Prostate gland (tissue), 2 donors: ENCODE data around the gene MAGEE2. TPM values are rescaled to one million over a fixed set of nuclear protein-coding genes. Genes with fewer than 3 reads are reported as not detected.

Source experiments
- DNase-seq: peaks from one replicate; pipeline ENCODE4 v3.0.0-alpha.2; 2019; ENCODE audit warnings: low spot score
- H3K27ac ChIP-seq, 2 donors: fragments of 200-600 bp; sonication (generic); 2 replicates each; pipeline ENCODE4 v1.5.1; 2017 to 2019
- H3K27me3 ChIP-seq: fragments of 200-600 bp; sonication (generic); replicated peaks from 2 replicates; pipeline ENCODE4 v1.5.1; 2019; ENCODE audit not compliant: insufficient read depth
- H3K36me3 ChIP-seq, 2 donors: fragments of 200-600 bp; sonication (generic); 1 replicate in 1 of 2; 2 replicates in 1 of 2; pipeline versions ENCODE4 v1.5.1 to v1.8.1; 2017 to 2019
- H3K4me1 ChIP-seq: fragments of 200-600 bp; sonication (generic); replicated peaks from 2 replicates; pipeline ENCODE4 v1.5.1; 2019
- H3K4me3 ChIP-seq, 2 donors: fragments of 200-600 bp; sonication (generic); 2 replicates each; pipeline ENCODE4 v1.5.1; 2017 to 2019
- H3K9me3 ChIP-seq: fragments of 200-600 bp; sonication (generic); 2 replicates; pipeline ENCODE4 v1.5.1; 2017
- POLR2A ChIP-seq: fragments of 450-650 bp; IDR thresholded peaks from one replicate; pipeline ENCODE4 v1.6.1; 2016; ENCODE audit warnings: antibody characterized with exemption, mild to moderate bottlenecking
- POLR2AphosphoS5 ChIP-seq: sonication (generic); formaldehyde crosslinking; IDR thresholded peaks from one replicate; pipeline ENCODE4 v1.6.1; 2017; ENCODE audit warnings: antibody characterized with exemption
- WGBS: methylation state at CpG from one replicate; pipeline ENCODE4 v1.1.5; 2018; 5-methylcytosine and 5-hydroxymethylcytosine counted together
- intact Hi-C: fragments of 100-400 bp; cut with DNase I; formaldehyde crosslinking; loops from one replicate; pipeline ENCODE4 v1.14.2; 2022
- total RNA-seq, 2 donors: library from RNA; depleted of rRNA; stranded (reverse); fragments of >200 nt; gene quantifications; one replicate each; pipeline ENCODE4 v1.1.0, GENCODE V29; 2016
- TF ChIP-seq, protein P1 (sequence below), 4 experiments: fragments of 200-600 bp in 2 of 4; fragments of 450-650 bp in 2 of 4; sonication (generic) in 2 of 4; IDR thresholded peaks; 1 replicate in 3 of 4; 2 replicates in 1 of 4; pipeline ENCODE4 v1.5.1; 2016 to 2019; ENCODE audit warnings: antibody characterized with exemption in 4 of 4, mild to moderate bottlenecking in 2 of 4, moderate library complexity in 2 of 4

The MAGEE2 gene
- total RNA-seq, 2 donors from 2014 or later: 0.36 TPM; not detected in 1

DNA sequence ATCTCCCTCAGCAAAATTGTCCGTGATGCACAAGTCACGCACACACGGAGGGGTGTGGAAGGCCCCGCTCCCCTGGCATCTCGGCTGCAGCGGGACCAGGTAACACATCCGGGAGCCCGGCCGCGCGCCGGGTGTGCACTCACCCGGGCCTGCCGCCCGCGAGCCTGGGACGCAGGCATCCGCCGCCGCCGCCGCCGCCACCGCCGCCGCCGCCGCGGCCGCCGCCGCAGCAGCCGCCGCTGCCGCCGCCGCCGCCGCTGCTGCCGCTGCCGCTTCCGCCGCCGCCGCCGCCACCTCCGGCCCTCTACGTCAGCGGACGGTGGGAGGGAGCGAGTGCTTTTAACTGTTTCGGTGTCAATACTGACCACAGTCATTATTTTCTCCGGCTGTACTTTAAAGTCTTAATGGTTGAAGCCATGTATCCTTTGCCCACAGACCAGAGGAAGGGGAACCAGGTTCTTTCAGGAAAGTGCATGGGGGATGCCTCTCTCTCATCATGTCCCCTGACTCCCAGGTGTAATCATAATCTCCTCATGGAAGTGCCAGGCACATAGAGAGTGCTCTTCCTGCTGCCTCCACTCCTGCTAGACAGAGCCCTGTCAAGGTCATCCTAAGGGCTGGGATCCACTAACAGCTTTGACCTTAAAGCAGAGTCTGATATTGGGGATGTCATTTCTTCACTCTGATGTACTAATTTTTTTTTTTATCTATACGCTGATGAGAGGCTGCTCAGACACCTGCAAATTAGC, 38.0 kb downstream of the MAGEE2 start:
- intact Hi-C loops: no loop called here

More for the DNA sequence above, 38.0 kb downstream of the MAGEE2 start:
- TF ChIP-seq POLR2AphosphoS5: no peak
- TF ChIP-seq, protein P1, sequence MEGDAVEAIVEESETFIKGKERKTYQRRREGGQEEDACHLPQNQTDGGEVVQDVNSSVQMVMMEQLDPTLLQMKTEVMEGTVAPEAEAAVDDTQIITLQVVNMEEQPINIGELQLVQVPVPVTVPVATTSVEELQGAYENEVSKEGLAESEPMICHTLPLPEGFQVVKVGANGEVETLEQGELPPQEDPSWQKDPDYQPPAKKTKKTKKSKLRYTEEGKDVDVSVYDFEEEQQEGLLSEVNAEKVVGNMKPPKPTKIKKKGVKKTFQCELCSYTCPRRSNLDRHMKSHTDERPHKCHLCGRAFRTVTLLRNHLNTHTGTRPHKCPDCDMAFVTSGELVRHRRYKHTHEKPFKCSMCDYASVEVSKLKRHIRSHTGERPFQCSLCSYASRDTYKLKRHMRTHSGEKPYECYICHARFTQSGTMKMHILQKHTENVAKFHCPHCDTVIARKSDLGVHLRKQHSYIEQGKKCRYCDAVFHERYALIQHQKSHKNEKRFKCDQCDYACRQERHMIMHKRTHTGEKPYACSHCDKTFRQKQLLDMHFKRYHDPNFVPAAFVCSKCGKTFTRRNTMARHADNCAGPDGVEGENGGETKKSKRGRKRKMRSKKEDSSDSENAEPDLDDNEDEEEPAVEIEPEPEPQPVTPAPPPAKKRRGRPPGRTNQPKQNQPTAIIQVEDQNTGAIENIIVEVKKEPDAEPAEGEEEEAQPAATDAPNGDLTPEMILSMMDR (IDR thresholded peaks at IDR 0.05): no peak
- no peak for TF ChIP-seq POLR2A
- Histone ChIP-seq H3K4me1 (no peaks in the 10 kb centered on the region), H3K36me3 (no peaks in the 10 kb centered on the region), H3K27me3 (no peaks in the 10 kb centered on the region), H3K9me3 (no peaks in the 10 kb centered on the region), H3K4me3 (peak overlapping the region; percentile 25), H3K27ac (no peak overlapping the region)
- peak; percentile 8 for DNase-seq
- WGBS: 10% methylated on average over 14 of the region's 54 CpGs
